Suppressor macrophage (primary cell): ENCODE measurements around the gene MAP3K9.
"Not testable (repeated sequence)": the region's sequence is repeated elsewhere in the genome, so short reads cannot be mapped to it uniquely, and the experiment has no call there.

Experiments
- DNase-seq, 4 experiments: peaks; one replicate each; pipeline ENCODE4 v3.0.0-alpha.2; 2020 to 2022
- total RNA-seq, 17 experiments: gene quantifications; one replicate each; lab custom pipeline; 2026; ENCODE audit warnings: mixed read lengths in 6 of 17, inconsistent platforms in 3 of 17; lab: John Stamatoyannopoulos, UW

Gene MAP3K9
- total RNA-seq = 0 to 5.2 (median 0.75) reads per million in 17 experiments

DNA sequence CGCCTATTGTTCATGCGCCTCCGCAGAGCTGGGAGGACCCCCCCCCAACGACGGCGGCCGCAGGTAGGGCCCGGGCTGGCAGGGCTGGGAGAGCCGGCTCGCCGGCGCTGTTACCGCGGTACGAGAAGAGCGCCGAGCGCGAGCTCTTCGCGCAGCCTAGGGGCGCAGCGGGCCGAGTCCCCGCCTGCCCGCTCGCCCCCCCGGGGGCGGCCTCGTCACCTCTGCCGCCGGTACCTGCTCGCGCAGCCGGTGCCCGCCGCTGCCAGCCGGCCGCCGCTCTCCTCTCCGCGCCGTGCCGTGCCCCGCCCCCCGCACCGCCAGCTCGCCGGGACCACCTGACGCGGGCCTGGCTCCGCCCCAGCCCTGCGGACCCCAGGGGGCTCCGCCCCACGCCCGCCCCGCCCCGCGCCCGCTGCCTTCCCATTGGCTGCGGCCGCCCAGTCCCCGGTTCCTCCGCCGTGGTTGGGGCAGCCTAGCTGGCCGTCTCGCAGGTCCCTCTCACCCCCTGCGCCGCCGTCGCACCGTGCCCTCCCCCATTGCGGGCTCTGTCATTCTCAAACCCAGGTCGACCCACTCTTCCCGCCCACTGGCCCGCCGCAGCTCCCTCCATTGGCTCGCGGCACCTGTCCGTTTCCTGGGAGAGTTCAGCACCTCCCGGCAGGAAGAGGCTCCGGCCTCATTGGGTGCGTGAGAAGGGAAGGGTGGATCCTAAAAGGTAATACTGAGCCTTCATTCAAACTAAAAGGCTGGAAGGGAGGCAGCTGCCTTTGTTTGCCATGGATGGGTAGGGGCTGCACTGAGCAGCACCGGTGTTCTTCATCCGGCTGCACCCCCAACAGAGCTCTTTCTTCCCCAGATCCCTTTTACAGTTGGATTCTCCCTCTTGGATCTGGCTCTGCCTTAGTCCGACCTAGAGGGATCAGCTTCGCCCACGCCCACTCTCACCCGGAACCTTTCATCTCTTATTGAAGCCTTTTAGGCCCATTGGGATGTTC is at the start of gene MAP3K9:
Gene MAP3K9 (minus strand): TSS at position 289 of the 995 bp plus-strand sequence. CDS start 342 bp downstream, outside the sequence.
- peak; percentile 56 to 76 (median 59) for DNase-seq

DNA sequence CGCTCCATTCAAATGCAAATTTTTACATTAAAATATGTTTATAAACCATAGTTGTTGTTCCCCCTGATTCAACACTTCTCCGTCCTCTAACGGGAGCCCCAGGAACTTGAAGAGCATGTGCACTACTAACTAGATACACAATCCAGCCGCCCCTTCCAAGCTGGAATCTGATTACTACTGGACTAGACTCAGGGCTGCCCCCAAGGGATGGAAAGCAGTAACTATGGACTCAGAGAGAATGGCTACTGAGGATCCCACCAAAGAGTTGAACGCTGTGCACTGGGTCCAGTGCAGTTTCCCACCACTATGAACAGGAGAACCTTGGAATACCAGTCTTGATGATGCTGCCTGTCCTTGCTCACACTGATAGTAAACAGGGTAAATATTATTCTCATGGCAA is 49.3 kb upstream of the MAP3K9 start:
- no peak for DNase-seq

DNA sequence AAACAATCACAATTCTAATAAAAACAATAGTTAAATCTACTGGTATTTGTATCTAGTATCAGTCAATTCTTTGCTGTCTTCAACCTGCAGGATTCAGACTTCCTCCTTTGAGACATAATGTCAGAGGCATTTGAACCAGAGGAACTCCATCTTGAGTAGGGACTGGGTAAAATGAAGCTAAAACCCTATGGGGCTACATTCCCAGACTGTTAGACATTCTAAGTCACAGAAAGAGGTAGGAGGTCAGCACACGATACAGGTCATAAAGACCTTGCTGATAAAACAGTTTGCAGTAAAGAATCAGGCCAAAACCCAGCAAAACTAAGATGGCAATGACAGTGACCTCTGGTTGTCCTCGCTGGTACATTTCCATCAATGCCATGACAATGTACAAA is 48.2 kb upstream of the MAP3K9 start:
- DNase-seq = no peak

DNA sequence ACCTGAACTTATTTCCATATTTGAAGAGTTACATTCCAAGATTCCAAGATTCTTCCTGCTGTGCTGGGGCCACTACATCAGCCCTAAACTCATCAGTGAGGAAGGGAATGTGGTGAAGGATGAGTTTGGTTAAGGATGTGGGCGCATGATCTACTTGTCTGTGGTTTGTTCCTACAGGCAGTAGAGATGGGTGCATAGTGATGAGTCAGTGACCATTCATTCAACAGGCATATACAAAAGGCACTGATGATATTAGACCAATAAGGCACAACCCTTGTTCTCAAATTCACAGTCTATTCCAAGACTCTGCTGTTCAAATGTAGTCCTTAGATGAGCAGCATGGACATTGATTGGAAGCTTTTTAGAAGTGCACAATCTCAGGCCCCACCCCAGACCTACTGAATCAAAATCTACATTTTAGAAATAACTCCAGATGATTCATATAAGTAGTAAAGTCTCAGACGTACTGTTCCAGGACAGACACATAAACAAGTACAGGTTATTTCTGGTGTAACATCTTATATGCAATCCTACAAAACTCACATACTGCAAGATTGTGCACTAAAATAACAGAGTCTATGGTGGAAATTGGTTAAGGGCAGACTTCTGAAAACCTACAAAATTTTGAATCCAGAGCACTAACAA is 47.7 kb upstream of the MAP3K9 start:
- DNase-seq = peak in 3 of 4 experiments; percentile 3 to 29 (median 11)

DNA sequence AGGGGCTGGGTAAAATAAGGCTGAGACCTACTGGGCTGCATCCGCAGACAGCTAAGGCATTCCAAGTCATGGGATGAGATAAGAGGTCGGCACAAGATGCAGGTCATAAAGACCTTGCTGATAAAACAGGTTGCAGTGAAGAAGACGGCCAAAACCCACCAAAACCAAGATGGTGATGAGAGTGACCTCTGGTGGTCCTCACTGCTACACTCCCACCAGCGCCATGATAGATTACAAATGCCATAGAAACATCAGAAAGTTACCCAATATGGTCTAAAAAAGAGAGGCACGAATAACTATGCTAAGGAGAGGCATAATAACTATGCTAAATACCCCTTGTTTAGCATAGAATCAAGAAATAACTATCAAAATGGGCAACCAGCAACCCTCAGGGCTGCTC is 46.2 kb upstream of the MAP3K9 start:
- DNase-seq = no peak

DNA sequence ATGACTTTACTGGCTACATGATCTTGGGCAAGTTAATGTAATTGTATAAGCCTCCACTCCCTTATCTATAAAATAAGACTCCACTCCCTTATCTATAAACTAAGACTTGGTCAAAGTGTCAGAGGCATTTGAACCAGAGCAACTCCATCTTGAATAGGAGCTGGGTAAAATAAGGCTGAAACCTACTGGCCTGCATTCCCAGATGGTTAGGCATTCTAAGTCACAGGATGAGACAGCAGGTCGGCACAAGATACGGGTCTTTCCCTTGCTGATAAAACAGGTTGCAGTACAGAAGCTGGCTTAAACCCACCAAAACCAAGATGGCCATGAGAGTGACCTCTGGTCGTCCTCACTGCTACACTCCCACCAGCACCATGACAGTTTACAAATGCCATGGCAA is 44.3 kb upstream of the MAP3K9 start:
- not testable (repeated sequence) for DNase-seq

DNA sequence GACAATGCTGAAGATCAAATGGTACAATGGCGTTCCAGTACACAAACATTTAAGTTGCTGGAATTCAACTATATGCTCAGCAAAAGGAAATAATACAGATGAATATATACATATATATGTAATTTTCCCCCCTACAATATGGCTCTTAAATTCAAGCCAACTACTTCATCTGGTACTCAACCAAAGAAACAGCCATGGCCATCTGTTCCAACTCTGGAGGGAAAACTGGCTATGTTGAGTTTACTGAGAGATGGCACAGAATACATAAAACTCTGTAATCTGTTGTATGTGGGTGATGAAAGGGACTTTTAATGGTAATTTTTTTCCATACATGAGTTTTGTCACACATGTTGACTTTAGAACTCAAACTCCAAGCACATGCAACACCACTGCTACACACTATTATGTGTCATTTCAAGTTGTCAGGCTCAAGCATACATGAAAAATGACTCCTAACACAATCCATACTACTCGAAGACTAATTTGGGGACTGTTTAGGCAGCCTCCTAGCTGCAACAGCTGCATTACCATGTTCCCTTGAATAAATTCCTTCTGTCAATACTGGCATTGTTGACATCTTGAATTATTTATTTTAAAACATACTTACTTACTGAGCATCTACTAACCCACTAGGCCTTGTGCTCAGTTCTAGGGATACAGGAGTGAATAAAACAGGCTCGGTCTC is 38.2 kb upstream of the MAP3K9 start:
- DNase-seq = no peak

DNA sequence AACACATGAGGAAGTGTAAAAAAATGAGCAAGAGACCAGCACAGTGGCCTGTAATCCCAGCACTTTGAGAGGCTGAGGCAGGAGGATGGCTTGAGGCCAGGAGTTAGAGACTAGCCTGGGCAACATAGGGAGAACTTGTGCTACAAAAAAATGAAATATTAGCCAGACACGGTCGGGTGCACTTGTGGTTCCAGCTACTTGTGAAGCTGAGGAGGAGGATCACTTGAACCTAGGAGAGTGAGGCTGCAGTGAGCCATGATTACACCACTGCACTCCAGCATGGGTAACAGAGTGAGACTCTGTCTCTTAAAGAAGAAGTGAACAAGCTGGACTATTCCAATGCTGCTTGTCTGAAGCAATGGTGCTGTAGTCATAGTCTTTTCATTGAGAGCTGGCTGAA is 36.3 kb upstream of the MAP3K9 start:
- peak in 3 of 4 experiments; percentile 10 to 22 (median 16) for DNase-seq

DNA sequence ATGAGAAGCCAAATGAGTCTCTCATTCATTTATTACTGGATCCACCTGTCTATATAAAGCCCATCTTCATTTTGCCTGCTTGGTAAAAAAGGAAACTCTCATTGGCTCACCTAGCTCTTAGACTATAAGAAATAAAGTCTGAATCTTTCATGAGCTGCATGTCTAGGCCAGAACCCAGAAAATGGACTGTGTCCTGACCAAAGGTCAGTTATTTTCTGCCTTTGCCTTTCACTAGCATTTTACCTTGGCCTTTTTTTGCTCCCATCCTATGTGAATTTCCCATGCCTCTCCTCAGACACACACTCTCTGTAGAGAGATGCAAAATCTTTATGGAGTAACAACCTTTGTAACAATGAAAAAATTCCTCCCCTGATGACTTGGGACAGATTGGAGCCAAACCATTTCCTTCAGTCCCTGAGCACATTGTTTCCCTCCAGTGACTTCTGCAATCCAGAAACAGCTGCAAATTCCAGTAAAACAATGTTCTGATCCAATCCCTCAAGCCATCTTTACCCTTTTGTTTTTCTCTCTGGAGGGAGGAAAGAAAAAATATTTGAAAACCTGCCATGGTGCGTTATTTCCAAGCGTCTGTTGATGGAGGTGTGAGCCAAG is 33.6 kb upstream of the MAP3K9 start:
- DNase-seq = no peak

DNA sequence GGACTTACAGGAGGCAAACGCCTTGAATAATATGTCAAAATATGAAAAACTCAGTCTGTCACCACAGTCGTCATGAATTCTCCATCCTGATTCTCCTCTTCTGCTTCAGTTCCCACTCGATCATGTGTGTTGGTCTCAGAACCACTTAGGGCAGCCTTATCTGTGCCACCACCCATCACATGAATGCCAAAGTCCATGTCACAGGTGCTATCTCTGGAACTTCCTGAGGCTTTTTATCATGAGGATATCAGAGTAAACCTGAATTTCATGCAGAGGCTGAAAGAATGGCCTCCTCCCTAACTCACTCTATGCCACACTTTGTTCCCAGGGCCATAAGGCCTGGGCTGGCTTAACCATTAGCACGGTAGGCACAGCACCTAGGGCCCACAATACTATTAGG is 28.8 kb upstream of the MAP3K9 start:
- DNase-seq = no peak

DNA sequence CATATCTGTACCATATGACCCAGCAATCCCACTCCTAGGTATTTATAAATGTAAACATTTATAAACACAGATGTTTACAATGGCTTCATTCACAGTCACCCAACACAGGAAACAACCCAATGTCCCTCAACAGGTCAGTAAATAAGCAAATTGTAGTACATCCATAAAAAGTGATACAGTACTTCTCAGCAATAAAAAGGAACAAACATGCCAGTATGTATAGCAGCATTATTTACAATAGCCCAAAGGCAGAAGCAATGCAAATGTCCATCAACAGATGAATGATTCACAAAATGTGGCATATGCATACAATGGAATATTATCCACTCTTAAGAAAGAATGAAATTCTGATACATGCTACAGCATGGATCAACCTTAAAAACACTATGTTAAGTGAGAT is 27.6 kb upstream of the MAP3K9 start:
- no peak for DNase-seq

DNA sequence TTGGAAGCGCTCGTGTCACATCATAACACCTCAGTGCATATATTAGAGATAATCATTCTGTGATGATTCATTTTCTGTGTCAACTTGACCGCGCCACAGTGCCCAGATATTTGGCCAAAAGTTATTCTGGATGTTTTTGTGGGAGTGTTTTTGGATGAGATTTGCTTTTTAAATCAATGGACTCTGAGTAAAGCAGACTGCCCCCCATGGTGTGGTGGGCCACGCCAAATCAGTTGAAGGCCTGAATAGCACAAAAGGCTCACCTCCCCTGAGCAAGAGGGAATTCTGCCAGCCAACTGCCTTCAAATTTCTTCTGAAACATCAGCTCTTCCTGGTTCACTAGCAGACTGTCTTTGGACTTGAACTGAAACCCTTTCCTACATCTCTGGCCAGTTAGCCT is 24.6 kb upstream of the MAP3K9 start:
- no peak for DNase-seq

DNA sequence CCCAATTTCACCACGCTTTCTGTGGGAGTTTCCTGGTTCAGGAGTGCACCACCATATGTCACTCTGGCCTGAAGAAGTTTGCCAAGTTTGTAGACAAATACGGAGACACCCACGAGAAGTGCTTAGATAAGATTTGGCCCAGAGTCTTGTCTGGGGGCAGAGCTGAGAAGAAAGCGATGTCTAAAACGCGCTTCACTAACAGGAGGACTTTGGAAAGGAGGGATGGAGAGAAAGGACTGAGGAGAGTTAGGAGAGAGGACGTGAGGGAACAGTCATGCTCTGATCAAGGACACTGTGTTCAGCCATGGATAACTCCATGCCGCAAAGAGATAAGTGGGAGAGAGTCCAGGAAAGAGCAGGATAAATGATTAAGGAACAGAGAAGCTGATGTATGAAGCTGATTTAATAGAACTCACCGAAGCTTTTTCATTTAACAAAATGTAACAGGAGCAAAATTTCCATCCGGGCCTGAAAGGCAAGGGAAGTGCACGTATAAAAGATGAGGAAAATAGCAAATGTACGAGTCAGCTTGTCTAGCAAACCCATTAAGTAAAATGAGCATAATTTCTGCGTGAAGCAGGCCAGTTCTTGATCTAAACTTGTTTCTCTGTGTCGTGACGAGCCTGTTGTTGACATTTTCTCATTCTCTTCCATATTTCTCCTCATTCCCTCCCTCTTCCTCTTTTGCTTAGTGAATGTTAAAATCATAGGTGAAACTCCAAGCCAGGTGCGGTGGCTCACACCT is 23.4 kb upstream of the MAP3K9 start:
- DNase-seq = no peak

DNA sequence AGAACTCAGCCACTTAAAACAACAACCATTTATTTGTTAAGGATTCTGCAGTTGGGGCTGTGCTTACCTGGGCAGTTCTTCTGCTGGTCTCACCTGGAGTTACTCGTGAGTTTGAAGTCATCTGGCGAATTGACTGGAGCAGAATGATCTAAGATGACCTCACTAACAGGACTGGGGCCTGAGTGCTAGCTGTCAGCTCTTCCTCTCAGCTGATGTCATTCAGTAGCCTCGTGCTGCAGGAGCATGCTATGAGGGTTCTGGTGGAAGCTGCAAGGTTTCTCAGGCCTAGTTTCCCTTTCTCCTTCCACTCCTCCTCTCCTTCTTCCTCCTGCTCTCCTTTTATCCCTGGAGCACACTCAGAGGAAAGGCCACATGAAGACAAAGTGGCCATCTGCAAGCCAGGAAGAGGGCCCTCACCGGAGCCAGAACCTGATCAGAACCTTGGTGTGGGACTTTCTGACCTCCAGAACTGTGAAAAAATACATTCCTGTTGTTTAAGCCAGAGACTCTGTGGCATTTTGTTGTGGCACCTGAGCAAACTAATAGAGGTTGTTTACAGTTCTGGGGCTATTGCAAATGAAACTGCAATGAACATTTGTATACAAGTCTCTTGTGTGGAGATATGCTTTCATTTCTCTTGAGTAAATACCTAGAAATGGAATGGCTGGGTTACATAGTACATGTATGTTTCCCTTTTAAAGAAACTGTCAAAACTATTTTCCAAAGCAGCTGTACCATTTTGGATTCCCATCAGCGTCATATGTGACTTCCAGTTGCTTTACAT is 21.9 kb upstream of the MAP3K9 start:
- DNase-seq = peak in 2 of 4 experiments; percentile 26 to 36

DNA sequence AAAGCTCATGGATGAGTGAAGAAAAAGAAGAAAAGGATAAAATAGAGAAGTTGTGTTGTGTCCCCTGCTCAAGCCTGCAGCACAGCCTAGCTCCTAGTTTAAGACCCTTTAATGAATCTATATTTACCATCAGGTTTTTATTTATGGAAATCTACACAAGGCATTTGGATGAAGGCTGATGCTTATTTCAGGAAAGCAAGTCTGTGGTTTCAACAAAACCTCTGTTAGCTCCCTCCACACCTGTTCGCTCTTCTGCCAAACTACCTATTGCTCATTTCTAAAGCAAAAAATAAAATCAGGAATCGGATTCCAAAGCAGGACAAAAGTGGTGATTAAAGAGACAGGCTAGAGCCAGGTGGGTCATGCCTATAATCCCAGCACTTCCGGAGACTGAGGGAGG is 18.9 kb upstream of the MAP3K9 start:
- no peak for DNase-seq

DNA sequence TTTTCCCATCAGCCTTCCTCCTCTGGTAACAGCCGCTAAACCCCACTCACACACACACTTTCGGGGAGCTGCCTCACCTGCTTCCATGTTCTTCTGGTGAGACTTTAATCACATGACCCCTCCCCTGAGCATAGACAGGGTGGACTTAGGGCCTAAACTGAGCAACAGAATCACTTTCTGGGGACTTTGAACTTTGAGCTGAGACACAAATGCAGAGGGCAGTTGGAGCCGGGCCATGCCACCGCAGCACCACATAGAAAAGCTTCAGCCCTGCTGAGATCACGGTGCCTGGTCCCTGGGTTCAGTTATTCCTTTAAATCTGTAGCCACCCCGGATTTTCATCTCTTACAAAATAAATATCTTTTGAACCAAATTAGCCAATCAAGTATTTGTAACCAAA is 18.4 kb upstream of the MAP3K9 start:
- DNase-seq = no peak

DNA sequence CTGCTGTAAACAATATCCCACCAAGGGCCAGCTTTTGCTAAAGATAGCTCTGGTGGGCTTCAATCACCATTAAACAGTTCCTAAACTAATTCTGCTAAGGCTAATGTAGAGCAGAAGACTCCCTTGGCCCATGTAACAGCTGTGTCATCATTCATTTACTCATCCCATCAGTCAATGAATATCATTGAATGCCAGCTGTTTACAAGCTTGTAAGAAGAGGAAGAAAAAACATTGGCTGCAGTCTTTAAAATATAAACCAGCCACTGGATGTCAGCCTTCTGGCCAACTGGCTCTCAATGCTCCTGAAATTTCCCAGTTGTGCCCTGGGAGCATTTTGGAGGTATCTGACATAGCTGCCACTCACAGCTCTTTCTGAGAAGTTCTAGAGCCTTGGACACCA is 18.0 kb upstream of the MAP3K9 start:
- peak in 3 of 4 experiments; percentile 18 to 39 (median 35) for DNase-seq

DNA sequence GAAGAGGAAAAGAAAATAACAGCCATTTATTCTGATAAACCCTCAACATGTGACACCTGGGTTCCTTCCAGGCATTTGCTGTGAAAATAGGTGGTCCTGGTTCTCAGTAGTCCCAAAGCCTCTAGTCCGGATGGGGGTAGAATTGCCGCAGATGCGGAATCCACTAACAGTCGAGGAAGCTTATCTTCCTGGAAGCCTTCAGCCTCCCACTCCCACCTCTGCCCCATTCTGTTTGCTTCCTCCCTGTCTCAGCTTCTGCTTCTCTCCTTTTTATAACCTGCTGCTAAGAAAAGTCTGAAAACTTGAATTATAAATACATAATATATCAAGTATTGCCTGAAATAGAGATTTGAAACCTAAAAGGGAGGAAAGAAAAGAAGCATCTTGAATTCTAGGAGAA is 14.0 kb upstream of the MAP3K9 start:
- no peak for DNase-seq

DNA sequence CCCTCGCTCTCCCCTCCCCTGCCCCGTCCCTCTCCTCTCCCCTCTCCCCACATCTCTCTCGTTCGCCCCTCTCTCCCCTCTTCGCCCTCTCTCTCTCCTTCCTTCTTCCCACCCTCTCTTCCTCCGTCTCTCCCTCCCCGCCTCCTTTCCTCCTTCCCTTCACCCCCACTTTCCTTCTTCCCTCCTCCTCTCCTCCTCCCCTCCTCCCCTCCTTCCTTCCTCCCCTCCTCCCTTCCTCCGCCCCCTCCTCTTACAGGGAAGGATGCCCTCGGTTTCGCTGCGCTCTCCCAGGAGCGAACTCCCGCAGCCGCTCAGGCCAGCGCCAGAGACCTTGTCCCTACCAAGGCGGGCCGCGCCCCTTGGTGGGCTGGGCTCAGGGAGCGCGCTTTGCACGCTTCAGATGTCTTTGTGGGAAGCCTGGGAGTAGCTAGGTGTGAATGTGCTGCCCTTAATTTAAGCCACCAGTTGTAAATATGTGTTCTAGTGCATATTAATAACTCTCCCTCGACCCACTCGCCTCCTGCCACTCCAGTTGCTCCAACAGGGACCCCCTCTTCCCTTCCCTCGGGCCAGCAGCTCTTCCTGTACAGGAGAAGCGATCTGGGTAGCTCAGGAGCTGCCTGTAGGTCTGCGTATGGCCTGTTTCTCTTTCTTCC is 13.3 kb upstream of the MAP3K9 start:
- DNase-seq = peak in 1 of 4 experiments; percentile 45
